Uterus (tissue), 4 donors: ENCODE data around the gene GAREM1. TPM values are rescaled to one million over a fixed set of nuclear protein-coding genes. Genes with fewer than 3 reads are reported as not detected.
A peak's percentile ranks its signal among the peaks of the same experiment; 100 is the strongest.
"Not testable (repeated sequence)": the region's sequence is repeated elsewhere in the genome, so short reads cannot be mapped to it uniquely, and the experiment has no call there.

Experiments
- DNase-seq, 2 donors: peaks; one replicate each; pipeline ENCODE4 v3.0.0-alpha.2; 2019 to 2020
- H3K27ac ChIP-seq, 2 donors: fragments of 200-600 bp; sonication (generic); 1 replicate in 1 of 2; 2 replicates in 1 of 2; pipeline ENCODE4 v1.5.1; 2016 to 2018
- H3K27me3 ChIP-seq, 2 donors: fragments of 200-600 bp; sonication (generic); one replicate each; pipeline ENCODE4 v1.5.1; 2018 to 2019; ENCODE audit warnings: control low read depth in 1 of 2
- H3K36me3 ChIP-seq, 2 donors: fragments of 200-600 bp; sonication (generic); one replicate each; pipeline ENCODE4 v1.5.1; 2019; ENCODE audit warnings: control low read depth in 1 of 2
- H3K4me1 ChIP-seq, 2 donors: fragments of 200-600 bp; sonication (generic); one replicate each; pipeline ENCODE4 v1.5.1; 2018 to 2019; ENCODE audit warnings: control low read depth in 1 of 2
- H3K4me3 ChIP-seq, 2 donors: fragments of 200-600 bp; sonication (generic); 1 replicate in 1 of 2; 2 replicates in 1 of 2; pipeline ENCODE4 v1.5.1; 2018 to 2019; ENCODE audit warnings: mild to moderate bottlenecking in 1 of 2
- H3K9me3 ChIP-seq, 2 donors: fragments of 200-600 bp; sonication (generic); one replicate each; pipeline ENCODE4 v1.5.1; 2019; ENCODE audit warnings: control low read depth in 1 of 2
- CTCF ChIP-seq, 4 experiments: fragments of 200-600 bp in 2 of 4; fragments of 450-650 bp in 2 of 4; sonication (generic) in 2 of 4; IDR thresholded peaks; one replicate each; pipeline ENCODE4 v1.5.1; 2016 to 2019; ENCODE audit warnings: antibody characterized with exemption in 4 of 4, mild to moderate bottlenecking in 2 of 4, moderate library complexity in 1 of 4
- POLR2A ChIP-seq, 2 donors: fragments of 450-650 bp; IDR thresholded peaks; one replicate each; pipeline ENCODE4 v1.6.1; 2016; ENCODE audit warnings: antibody characterized with exemption in 2 of 2, mild to moderate bottlenecking in 1 of 2, moderate library complexity in 1 of 2
- intact Hi-C: fragments of 100-400 bp; cut with DNase I; formaldehyde crosslinking; loops from one replicate; pipeline ENCODE4 v1.15.1; 2023; ENCODE audit warnings: low total_unique reads
- total RNA-seq, 4 donors: library from RNA; depleted of rRNA in 3 of 4; stranded (reverse); fragments of >200 nt in 3 of 4; gene quantifications; one replicate each; pipeline versions ENCODE4 v1.1.0 to v1.2.4, GENCODE V29; 2014 to 2023
- donor health status: DM: yes; HTN: yes; CAD: no.

The GAREM1 gene
- total RNA-seq, 4 donors from 2014 or later: 1.5 to 12.0 (median 5.9) TPM

- H3K27ac ChIP-seq: peak overlapping the region; percentile 77 to 95
- no peak overlapping the region for H3K4me3 ChIP-seq
- no peak for DNase-seq
- no peaks in the 10 kb centered on the region for H3K9me3 ChIP-seq
- H3K36me3 ChIP-seq: no peaks in the 10 kb centered on the region
- TF ChIP-seq POLR2A (IDR thresholded peaks at IDR 0.05) (no peak), CTCF (IDR thresholded peaks at IDR 0.05) (no peak)
- no peaks in the 10 kb centered on the region for H3K27me3 ChIP-seq
- H3K4me1 ChIP-seq: peaks cover 0 to 6% of the 10 kb centered on the region in 2 donors
- intact Hi-C loops: no loop called here
Observed at GRCh38 chr18:32351032-32351431, 119.7 kb downstream of the GAREM1 start.

- no peak overlapping the region for H3K4me3 ChIP-seq
- intact Hi-C loops: no loop called here
- DNase-seq: peak; percentile 73 to 84
- H3K27me3 ChIP-seq: no peaks in the 10 kb centered on the region
- H3K36me3 ChIP-seq: no peaks in the 10 kb centered on the region
- peak overlapping the region; percentile 77 to 95 for H3K27ac ChIP-seq
- no peak for TF ChIP-seq CTCF (IDR thresholded peaks at IDR 0.05)
- TF ChIP-seq POLR2A (IDR thresholded peaks at IDR 0.05): no peak
- H3K4me1 ChIP-seq: peaks cover 0 to 4% of the 10 kb centered on the region in 2 donors
- no peaks in the 10 kb centered on the region for H3K9me3 ChIP-seq
Observed at GRCh38 chr18:32349728-32350395, 120.8 kb downstream of the GAREM1 start.

GRCh38 chr18:32346671-32347070, 124.0 kb downstream of the GAREM1 start:
- H3K4me1 ChIP-seq: peaks cover 0 to 4% of the 10 kb centered on the region in 2 donors
- intact Hi-C loops: no loop called here
- DNase-seq: no peak
- peak overlapping the region; percentile 42 to 95 for H3K27ac ChIP-seq
- no peaks in the 10 kb centered on the region for H3K9me3 ChIP-seq
- H3K4me3 ChIP-seq: no peak overlapping the region
- H3K36me3 ChIP-seq: no peaks in the 10 kb centered on the region
- H3K27me3 ChIP-seq: no peaks in the 10 kb centered on the region
- no peak for TF ChIP-seq POLR2A (IDR thresholded peaks at IDR 0.05)
- TF ChIP-seq CTCF (IDR thresholded peaks at IDR 0.05): no peak

GRCh38 chr18:32343634-32344033, 127.0 kb downstream of the GAREM1 start:
- H3K27ac ChIP-seq: no peak overlapping the region
- H3K4me1 ChIP-seq: no peaks in the 10 kb centered on the region
- H3K9me3 ChIP-seq: no peaks in the 10 kb centered on the region
- no peaks in the 10 kb centered on the region for H3K36me3 ChIP-seq
- intact Hi-C loops: no loop called here
- TF ChIP-seq POLR2A (IDR thresholded peaks at IDR 0.05) (no peak), CTCF (IDR thresholded peaks at IDR 0.05) (no peak)
- H3K27me3 ChIP-seq: no peaks in the 10 kb centered on the region
- DNase-seq: no peak
- no peak overlapping the region for H3K4me3 ChIP-seq

GRCh38 chr18:32341112-32341511, 129.6 kb downstream of the GAREM1 start:
- H3K27ac ChIP-seq, H3K36me3 ChIP-seq, H3K4me3 ChIP-seq, H3K9me3 ChIP-seq, H3K27me3 ChIP-seq, H3K4me1 ChIP-seq, intact Hi-C loops, DNase-seq: not testable (repeated sequence)

GRCh38 chr18:32339045-32339444, 131.6 kb downstream of the GAREM1 start:
- H3K27ac ChIP-seq: no peak overlapping the region
- no peaks in the 10 kb centered on the region for H3K9me3 ChIP-seq
- DNase-seq: no peak
- H3K27me3 ChIP-seq: no peaks in the 10 kb centered on the region
- no peaks in the 10 kb centered on the region for H3K36me3 ChIP-seq
- TF ChIP-seq POLR2A (IDR thresholded peaks at IDR 0.05) (no peak), CTCF (IDR thresholded peaks at IDR 0.05) (no peak)
- intact Hi-C loops: no loop called here
- H3K4me3 ChIP-seq: no peak overlapping the region
- H3K4me1 ChIP-seq: no peaks in the 10 kb centered on the region
